ENCODE measurements around the gene IER2. TPM values are rescaled to one million over a fixed set of nuclear protein-coding genes. Genes with fewer than 3 reads are reported as not detected.

Gene IER2
- total and polyA plus RNA-seq, 2 of the 4 experiments (the other 2 are of a cell fraction): 7.7 to 102 TPM

DNA sequence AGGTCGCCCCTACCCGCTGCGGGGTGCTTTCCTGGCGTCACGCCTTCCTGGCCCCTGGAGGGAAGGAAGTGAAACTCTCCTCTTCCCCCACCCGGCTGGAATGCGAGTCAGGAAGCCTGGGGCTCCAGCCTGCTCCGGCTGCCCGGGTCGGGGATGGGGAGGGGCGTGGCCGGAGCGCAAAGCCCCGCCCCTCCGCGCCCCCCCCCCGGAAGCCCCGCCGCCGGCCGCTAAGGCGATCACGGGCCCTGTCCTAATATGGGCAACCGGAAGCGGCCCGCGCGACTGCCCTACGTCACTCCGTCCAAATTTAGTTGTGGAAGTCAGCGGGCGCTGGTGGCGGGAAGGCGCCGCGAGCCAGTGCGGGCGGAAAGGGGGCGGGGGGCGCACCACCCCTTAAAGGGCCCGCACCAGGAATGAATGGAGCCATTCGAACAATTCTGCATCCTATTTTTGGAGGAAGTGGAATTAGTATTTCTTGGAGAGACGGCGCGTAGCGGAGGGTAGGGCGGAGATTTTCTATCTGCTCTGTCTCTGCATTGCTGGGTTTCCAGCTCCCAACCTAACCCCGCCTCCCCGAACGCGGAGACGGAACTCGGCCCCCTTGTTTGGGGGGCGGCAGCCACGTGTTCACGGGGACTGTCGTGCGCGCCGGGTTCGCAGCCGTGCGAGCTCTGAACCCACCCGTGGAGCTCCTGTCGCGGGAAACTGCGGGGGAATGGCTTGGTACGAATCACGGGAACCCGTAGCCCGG is 1.6 kb downstream of the IER2 start:
- peaks cover 29% of the 10 kb centered on the region for H4K20me1 ChIP-seq (ENCODE audit: insufficient read depth, low read length)
- H3K27ac ChIP-seq (ENCODE audit: insufficient read depth, low read length): peak overlapping the region; percentile 97
- ATAC-seq (ENCODE audit: low read depth): peak; percentile 51
- peak overlapping the region; percentile 90 for H4K91ac ChIP-seq (ENCODE audit: insufficient read depth, low read depth, low read length)
- H3K4ac ChIP-seq (ENCODE audit: low read depth, low read length): peak overlapping the region; percentile 98
- H3K56ac ChIP-seq (ENCODE audit: extremely low read depth, insufficient read depth, low read length): peak overlapping the region; percentile 98
- peaks cover 2 to 48% of the 10 kb centered on the region in 2 experiments; a peak in 2 of 4 replicates for H3K79me1 ChIP-seq (ENCODE audit: low read depth in 1 of 2, low read length in 2 of 2)
- in situ Hi-C loops (cut with MboI; ENCODE audit: low sequenced_read_pairs) (loop anchor here (10.0 kb wide), 1 partner anchor 693 kb away; no protein-coding TSS in a partner anchor), dilution Hi-C loops (cut with HindIII; ENCODE audit: low sequenced_read_pairs, unreplicated experiment) (no loop called here), intact Hi-C loops (cut with micrococcal nuclease) (loop anchor here (1.0 to 2.0 kb wide), 3 partner anchors 33 to 173 kb away; partner anchors contain the start of gene NACC1)
- ChIA-PET POLR2A (ENCODE audit: unreplicated experiment) (interaction anchor here (0.6 to 1.7 kb wide), 3 partner anchors 10 to 13 kb away, joined by 3 to 4 read pairs (median 3); no protein-coding TSS in a partner anchor), CTCF (interaction anchor here (1.0 to 1.5 kb wide), 2 partner anchors 9 to 25 kb away, joined by 3 read pairs; no protein-coding TSS in a partner anchor)
- peak overlapping the region; percentile 81 for H3K4me2 ChIP-seq (ENCODE audit: low read depth, low read length)
- H2BK120ac ChIP-seq (ENCODE audit: low read depth, low read length): peak overlapping the region; percentile 77; the same call in 1 of the 2 replicates
- H3K18ac ChIP-seq (ENCODE audit: low read depth, low read length): peak overlapping the region; percentile 48
- H3K4me3 ChIP-seq (ENCODE audit: insufficient read depth, low read depth, low read length): peak overlapping the region; percentile 82
- H4K8ac ChIP-seq (ENCODE audit: low read depth in 2 of 2, low read length in 2 of 2): peak overlapping the region; percentile 75 to 98
- no TSS peak for BruUV-seq (replicated peaks)
- H3K9ac ChIP-seq (ENCODE audit: low read depth, low read length): peak overlapping the region; percentile 99
- 8% methylated on average over 14 of the region's 71 CpGs; no CpG with 5 or more reads in 1 of the 2 experiments for WGBS, 2 experiments (ENCODE audit: extremely low coverage in 2 of 2, insufficient read length in 1 of 2)
- H2AFZ ChIP-seq (replicated peaks; ENCODE audit: low read length, poor library complexity): peak overlapping the region; percentile 84
- H2AK9ac ChIP-seq (replicated peaks; ENCODE audit: low read depth, low read length, poor library complexity): peak overlapping the region; percentile 100
- DNase-seq: peak; percentile 96
- no peaks in the 10 kb centered on the region for H3K27me3 ChIP-seq (ENCODE audit: control insufficient read depth, insufficient read depth, low read length)
- H2AK5ac ChIP-seq (ENCODE audit: low read depth, low read length): peak overlapping the region; percentile 99
- H3K23ac ChIP-seq (ENCODE audit: low read depth, low read length): peak overlapping the region; percentile 93
- H2BK15ac ChIP-seq (ENCODE audit: low read depth, low read length): peak overlapping the region; percentile 54; the same call in 2 of the 3 replicates
- H3K36me3 ChIP-seq (ENCODE audit: control insufficient read depth, insufficient read depth, low read length): peaks cover 2% of the 10 kb centered on the region; the same call in 1 of the 2 replicates
- peaks cover 17% of the 10 kb centered on the region for H3K4me1 ChIP-seq (ENCODE audit: control insufficient read depth, insufficient read depth, low read length)
- peak overlapping the region; percentile 89 for H2BK5ac ChIP-seq (ENCODE audit: low read depth, low read length, poor library complexity, severe bottlenecking)
- peak overlapping the region; percentile 97 for H3K14ac ChIP-seq (replicated peaks; ENCODE audit: low read depth, low read length)
- peak overlapping the region; percentile 43 for H4K5ac ChIP-seq (ENCODE audit: low read depth, low read length)
- peak overlapping the region; percentile 75; the same call in 1 of the 2 replicates for H2BK20ac ChIP-seq (ENCODE audit: low read depth, low read length)
- no peaks in the 10 kb centered on the region for H3K9me3 ChIP-seq (ENCODE audit: control insufficient read depth, insufficient read depth, low read length)
- peaks cover 4% of the 10 kb centered on the region for H3K9me1 ChIP-seq (ENCODE audit: insufficient read depth, low read length)
- no peak for TF ChIP-seq RCOR1 (IDR thresholded peaks at IDR 0.05; ENCODE audit: insufficient replicate concordance, low read length)
- no peak for TF ChIP-seq CEBPB (IDR thresholded peaks at IDR 0.05; ENCODE audit: low read depth, low read length)
- TF ChIP-seq, protein P1, sequence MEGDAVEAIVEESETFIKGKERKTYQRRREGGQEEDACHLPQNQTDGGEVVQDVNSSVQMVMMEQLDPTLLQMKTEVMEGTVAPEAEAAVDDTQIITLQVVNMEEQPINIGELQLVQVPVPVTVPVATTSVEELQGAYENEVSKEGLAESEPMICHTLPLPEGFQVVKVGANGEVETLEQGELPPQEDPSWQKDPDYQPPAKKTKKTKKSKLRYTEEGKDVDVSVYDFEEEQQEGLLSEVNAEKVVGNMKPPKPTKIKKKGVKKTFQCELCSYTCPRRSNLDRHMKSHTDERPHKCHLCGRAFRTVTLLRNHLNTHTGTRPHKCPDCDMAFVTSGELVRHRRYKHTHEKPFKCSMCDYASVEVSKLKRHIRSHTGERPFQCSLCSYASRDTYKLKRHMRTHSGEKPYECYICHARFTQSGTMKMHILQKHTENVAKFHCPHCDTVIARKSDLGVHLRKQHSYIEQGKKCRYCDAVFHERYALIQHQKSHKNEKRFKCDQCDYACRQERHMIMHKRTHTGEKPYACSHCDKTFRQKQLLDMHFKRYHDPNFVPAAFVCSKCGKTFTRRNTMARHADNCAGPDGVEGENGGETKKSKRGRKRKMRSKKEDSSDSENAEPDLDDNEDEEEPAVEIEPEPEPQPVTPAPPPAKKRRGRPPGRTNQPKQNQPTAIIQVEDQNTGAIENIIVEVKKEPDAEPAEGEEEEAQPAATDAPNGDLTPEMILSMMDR (conservative IDR thresholded peaks at IDR 0.05; ENCODE audit: low read depth, low read length): peak; percentile 36
- peak; percentile 85 for TF ChIP-seq MXI1 (IDR thresholded peaks at IDR 0.05; ENCODE audit: borderline replicate concordance, low read depth, low read length)
- TF ChIP-seq NFE2L2 (IDR thresholded peaks at IDR 0.05; ENCODE audit: low read depth, low read length): no peak; the same call in 1 of the 2 replicates
- TF ChIP-seq MAZ (IDR thresholded peaks at IDR 0.05; ENCODE audit: borderline replicate concordance, low read depth, low read length): peak; percentile 94
- peak; percentile 32; the same call in 1 of the 2 replicates for TF ChIP-seq SMC3 (IDR thresholded peaks at IDR 0.05; ENCODE audit: low read depth, low read length)
- TF ChIP-seq, protein P2, sequence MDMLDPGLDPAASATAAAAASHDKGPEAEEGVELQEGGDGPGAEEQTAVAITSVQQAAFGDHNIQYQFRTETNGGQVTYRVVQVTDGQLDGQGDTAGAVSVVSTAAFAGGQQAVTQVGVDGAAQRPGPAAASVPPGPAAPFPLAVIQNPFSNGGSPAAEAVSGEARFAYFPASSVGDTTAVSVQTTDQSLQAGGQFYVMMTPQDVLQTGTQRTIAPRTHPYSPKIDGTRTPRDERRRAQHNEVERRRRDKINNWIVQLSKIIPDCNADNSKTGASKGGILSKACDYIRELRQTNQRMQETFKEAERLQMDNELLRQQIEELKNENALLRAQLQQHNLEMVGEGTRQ (IDR thresholded peaks at IDR 0.05; ENCODE audit: low read depth, low read length): peak; percentile 69
- peak; percentile 53; the same call in 1 of the 2 replicates for TF ChIP-seq BHLHE40 (IDR thresholded peaks at IDR 0.05; ENCODE audit: low read depth, low read length)
- TF ChIP-seq POLR2A (IDR thresholded peaks at IDR 0.05; ENCODE audit: low read depth, low read length): peak; percentile 89
- TF ChIP-seq, protein P3, sequence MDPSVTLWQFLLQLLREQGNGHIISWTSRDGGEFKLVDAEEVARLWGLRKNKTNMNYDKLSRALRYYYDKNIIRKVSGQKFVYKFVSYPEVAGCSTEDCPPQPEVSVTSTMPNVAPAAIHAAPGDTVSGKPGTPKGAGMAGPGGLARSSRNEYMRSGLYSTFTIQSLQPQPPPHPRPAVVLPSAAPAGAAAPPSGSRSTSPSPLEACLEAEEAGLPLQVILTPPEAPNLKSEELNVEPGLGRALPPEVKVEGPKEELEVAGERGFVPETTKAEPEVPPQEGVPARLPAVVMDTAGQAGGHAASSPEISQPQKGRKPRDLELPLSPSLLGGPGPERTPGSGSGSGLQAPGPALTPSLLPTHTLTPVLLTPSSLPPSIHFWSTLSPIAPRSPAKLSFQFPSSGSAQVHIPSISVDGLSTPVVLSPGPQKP (IDR thresholded peaks at IDR 0.05; ENCODE audit: borderline replicate concordance, low read depth, low read length): peak; percentile 98
- no peak for TF ChIP-seq MAFK (IDR thresholded peaks at IDR 0.05; ENCODE audit: low read depth, low read length)

Measured in IMR-90 (cell line).